Activated CD4-positive, alpha-beta T cell treated with anti-CD3 and anti-CD28 coated beads for 4 hours (primary cell): Measurements from ENCODE around the gene MYO10.
"Not testable (repeated sequence)": the region's sequence is repeated elsewhere in the genome, so short reads cannot be mapped to it uniquely, and the experiment has no call there.

Experiments
- DNase-seq, 2 donors: peaks; one replicate each; pipeline ENCODE4 v3.0.0-alpha.2; 2020

The MYO10 gene

DNA sequence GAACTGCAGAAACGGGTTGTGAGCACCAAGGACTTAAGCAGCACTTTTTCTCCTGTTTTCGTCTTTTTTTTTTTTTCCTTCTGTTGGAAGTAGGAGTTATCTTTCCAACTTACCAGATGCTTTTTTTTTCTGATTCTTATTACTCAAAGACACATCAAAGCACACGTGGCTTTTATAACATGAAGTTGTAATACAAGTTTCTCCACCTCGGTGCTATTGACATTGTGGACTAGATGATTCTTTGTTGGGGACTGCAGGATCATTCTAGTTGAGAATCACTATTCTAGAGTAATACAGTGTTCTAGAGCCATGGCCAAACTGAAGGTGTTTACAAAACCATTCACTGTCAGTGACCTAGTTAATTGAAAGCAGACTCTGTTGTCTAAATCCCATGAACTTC lies 51.5 kb downstream of the MYO10 start:
- no peak for DNase-seq

DNA sequence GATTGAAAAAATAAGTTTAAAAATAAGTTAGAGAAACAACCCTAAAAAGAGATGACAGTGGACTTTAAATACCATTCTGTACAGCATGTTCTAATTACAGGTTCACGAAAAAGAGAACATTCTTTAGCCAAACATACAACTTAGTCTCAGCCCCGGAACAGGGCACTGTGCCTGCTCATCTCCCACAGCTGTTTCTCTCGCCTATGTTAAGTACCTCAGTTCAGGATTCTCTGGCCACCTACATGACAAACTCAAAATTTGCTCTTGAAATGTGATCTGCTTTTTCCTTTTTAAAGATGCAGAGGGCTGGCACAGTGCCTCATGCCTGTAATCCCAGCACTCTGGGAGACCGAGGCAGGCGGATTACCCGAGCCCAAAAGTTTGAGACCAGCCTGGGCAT lies 52.3 kb downstream of the MYO10 start:
- no peak for DNase-seq

GRCh38 chr5:16883176-16883575 lies 52.9 kb downstream of the MYO10 start:
- DNase-seq, result no peak

DNA sequence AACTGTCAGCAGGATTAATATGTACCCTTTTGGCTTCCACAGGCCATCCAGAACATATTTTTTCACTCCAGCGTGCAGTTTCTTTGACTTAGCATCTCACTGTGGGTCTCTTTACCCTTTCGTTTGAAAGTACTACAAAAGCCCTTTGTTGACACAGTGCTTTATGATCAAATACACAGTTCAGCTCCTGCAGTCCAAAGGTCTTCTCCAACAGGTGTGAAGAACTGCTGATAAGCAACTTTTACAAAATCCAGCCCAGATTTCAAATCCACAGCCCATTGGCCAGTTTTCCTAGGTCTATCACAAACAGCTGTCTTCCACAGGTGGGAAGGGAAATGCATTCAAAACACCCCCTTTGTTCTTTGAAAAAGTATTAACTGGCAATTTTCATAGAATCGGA lies 54.8 kb downstream of the MYO10 start:
- DNase-seq, result no peak

DNA sequence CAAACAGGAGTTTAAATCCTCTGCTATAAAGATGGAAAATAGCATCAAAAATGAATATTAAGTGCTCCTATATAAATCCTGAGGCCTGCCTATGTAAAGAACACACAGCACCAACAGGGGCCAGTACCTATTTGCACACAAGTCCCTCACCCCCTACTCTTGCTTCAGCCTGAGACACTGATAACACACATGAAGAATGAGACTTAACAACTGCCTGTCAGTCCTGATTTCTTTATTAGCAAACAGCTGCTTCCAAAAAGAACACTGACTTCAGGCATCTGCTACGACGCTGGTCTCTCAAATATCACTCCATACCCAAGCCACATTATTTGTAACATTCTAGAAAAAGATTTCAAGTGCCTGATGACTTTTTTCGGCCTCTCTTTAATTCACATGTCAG lies 55.5 kb downstream of the MYO10 start:
- no peak for DNase-seq

DNA sequence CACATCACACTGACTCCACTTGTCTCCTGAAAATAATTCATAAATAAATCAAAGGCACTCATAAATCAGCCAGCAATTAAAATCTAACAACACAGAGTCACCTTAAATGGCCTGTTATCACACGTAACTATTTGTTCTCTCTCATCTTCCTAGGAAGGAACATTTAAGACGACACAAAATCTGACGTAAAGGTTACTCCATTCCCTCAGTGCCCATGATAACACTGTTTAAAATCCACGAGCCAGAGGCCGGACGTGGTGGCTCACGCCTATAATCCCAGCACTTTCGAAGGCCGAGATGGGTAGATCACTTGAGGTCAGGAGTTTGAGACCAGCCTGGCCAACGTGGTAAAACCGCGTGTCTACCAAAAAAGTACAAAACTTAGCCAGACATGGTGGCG lies 56.4 kb downstream of the MYO10 start:
- DNase-seq, result no peak

DNA sequence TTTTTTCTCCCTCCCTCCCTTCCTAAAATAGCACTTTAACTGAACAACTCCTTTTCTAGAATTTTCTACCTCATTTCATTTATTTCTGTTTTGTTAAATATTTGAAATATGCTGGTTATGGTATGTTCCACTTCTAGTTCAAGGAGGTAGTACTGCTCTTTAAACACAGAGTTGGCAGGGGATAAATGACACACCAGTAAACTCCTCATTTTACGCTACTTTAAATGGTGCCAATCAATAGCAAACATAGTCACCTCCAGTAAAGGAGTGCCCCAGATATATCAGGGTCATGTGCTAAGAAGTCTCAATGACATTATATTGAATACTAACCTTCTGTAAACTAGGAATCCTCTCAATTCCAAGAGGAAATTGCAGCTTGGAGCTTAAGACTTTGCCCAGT lies 56.9 kb downstream of the MYO10 start:
- no peak for DNase-seq

DNA sequence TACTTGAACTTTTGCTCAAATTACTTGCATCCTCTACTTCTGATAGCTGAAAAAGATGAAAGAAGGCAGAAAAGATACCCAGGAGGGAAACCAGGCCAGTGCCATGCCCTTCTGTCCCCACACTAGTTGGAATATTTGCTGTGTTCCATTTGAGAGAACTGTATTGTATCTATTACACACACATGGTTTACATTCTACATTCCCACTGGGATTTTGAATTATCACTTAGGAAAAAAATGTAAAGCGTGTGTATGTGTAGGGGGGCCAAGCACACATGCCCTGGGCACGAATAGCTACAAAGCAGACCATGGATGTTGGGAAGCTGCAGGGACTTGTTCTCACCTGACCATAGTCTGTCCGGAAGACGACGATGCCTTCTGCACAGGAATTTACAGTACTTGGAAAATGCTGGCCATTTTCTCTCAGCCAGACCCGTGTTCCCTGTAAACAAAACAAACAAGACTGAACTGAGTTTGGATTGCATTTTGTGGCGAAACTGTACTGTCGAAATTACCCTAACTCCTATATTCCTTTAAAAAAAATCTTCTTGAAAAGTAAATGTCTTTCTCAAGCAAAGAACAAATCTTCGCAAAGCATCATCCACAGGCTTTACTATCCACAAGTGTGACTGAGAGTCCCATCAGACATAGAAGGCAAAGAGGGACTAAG lies 58.7 kb downstream of the MYO10 start:
- DNase-seq, result no peak

DNA sequence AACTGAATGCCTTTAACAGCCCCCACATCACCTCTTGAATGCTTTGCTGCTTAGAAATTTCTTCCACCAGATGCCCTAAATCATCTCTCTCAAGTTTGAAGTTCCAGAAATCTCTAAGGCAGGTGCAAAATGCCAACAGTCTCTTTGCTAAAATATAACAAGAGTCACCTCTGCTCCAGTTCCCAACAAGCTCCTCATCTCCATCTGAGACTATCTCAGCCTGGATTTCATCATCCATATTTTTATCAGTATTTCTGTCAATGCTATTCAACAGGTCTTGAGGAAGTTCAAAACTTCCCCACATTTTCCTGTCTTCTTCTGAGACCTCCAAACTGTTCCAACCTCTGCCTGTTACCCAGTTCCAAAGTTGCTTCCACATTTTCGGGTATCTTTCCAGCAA lies 61.7 kb downstream of the MYO10 start:
- not testable (repeated sequence) for DNase-seq

DNA sequence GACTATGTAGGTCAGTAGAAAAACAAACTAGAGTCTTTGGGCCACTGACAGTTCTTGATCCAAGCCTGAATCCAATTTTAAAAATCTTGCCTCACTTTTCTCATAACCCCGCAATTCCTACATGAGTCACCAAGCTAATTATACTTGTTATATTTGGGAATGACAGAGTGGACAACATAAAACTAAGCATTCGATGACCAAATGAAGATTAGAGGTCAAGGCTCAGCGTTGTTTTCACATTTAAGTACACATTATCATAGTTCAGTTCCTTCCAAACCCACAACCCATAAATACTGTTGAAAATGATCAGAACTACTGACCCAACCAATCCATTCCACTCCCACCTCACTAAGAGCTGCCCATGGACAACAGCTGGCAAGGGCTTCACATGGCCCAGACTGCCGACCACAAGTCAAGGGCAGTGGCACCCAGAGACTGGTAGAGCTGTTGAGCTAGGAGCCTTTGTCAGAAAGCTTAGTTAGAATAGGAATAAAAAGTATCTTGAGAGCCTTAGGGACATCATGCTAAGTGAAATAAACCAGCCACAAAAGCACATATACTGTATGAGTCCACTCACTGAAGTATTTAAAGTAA lies 64.2 kb downstream of the MYO10 start:
- DNase-seq, result no peak

DNA sequence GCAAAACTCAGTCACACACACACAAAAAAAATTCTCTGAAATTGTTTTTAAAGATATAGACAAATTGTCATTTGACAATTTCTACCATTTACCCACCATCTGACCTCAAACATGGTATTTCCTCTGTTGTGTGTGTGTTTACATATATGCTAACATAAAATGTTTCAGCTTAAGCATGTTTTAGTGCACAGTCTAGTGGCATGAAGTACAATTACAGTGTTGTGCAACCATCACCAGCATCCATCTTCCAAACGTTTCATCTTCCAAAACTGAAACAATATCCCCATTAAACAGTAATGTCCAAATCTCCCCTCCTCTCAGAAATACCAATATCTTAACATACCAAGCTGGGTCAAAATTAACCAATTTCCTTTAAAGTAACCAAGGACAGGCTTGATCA lies 65.2 kb downstream of the MYO10 start:
- no peak for DNase-seq

DNA sequence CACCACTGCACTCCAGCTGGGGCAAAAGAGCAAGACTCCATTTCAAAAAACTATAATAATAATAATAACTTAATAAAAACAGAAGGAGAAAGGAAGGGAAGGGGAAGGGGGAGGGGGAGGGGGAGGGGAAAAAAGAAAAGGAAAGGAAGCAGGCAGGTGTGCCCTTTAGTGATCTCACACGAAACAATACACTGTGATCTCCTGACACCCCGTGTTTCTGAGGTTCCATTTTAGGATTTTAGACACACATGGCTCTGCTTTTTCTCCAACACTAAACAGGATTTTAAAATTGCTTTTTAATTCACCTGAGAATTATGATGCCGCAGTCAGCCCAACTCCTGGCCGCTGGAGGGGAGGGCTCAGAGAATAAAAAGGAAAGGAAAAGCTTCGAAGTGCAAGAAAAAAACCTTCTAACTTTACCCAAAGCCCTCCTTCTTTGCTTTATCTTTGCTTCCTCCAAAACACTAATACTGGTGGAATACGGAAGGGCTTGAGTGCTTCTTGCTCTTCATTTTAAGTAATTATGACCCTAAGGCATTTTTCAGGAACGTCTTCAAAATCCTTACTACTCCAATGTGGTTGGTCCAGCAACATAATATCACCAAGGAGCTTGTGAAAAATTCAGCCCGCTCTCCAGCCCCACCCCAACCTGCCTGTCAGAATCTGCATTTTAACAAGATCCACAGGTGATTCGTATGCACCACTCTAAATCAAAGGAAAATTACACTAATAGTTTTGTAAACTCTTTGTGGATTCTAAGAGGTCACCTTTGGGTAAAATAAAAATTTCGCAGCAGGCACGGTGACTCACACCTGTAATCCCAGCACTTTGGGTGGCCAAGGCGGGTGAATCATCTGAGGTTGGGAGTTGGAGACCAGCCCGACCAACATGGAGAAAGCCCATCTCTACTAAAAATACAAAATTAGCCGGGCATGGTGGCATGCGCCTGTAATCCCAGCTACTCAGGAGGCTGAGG lies 66.0 kb downstream of the MYO10 start:
- no peak for DNase-seq

- DNase-seq, result no peak
These were observed 68.5 kb downstream of the MYO10 start for GRCh38 chr5:16867577-16867953.

DNA sequence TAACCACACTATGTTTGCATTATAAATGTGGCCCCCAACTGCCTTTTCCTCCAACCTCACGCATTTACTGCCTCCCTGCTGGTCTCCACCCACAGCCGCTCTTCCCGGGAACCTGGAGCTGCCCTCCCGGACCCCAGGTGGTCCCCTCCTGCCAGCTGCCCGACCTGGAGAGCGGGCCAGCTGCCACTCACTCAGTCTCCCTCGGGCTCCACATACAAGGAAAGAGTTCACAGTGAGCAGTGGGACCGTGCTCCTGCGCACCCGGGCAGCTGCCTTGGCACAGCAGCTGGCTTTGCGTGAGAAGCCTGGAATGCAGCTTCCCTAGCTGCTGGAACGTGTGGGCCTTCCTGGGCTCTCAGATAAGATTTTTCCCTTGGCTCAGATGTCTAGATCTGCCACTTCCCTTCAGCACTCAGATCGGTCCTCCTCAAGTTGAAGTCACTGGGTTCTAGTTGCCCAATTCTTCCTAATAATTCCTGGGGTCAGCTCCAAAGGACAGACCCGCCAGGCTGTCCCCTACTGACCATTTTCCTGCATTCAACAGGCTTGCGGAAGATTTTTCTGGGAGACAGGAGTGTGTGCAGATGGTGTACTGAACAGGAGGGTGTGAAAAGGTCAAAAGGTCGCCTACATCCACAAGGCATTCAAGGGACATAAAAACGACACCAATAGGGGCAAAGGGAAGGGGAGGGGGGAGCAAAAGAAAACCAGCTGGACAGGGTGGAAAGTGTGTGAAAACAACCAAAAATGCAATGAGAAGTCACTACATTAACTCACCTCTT lies 69.1 kb downstream of the MYO10 start:
- no peak for DNase-seq

- DNase-seq, result no peak
These were observed 69.8 kb downstream of the MYO10 start for GRCh38 chr5:16866273-16866672.

DNA sequence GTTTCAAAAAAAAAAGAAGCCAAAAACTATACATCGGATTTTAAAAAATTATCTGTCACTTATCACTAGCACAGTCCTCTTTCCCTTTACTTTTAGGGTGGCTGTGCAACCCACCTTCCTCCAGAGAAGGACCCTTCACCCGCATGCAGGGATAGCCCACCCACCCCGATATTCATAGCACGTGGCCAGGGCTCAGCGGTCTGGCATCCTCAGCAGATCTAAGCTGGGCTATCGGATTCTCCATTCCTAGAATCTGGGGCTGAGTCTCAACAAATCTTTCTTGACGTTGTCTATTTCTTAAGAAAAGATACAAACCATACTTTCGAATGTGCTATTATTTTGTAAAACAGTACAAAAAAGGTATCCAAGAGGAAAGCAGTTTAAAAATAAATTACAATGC lies 70.9 kb downstream of the MYO10 start:
- DNase-seq, result no peak

DNA sequence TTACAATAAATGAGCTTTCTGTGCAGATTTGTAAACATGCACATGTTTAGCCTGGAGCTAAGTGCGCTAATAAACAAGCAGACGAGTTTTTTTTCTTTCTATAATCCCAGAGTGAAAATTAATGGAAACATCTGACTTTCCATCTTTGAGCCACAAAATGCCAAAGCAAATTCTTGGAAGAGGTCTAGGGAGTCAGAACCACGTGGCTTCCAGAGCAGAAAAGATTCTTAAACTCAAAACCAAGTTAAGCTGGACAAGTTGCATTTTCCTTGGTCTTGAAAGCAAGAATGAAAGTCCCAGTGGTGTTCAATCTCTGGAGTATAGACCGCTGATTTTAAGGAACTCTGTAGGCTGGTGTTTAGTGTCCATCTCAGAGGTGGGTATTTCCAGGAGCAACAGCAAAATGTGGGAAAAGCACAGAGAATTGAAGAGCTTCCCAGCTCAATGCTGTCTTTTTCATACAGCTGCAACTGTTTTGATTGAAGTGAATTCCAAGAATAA lies 71.4 kb downstream of the MYO10 start:
- no peak for DNase-seq

- DNase-seq, result no peak
These were observed 72.6 kb downstream of the MYO10 start for GRCh38 chr5:16863469-16863946.

- DNase-seq, result no peak
These were observed 73.3 kb downstream of the MYO10 start for GRCh38 chr5:16862777-16863176.

GRCh38 chr5:16859346-16859745 lies 76.7 kb downstream of the MYO10 start:
- DNase-seq, result no peak

DNA sequence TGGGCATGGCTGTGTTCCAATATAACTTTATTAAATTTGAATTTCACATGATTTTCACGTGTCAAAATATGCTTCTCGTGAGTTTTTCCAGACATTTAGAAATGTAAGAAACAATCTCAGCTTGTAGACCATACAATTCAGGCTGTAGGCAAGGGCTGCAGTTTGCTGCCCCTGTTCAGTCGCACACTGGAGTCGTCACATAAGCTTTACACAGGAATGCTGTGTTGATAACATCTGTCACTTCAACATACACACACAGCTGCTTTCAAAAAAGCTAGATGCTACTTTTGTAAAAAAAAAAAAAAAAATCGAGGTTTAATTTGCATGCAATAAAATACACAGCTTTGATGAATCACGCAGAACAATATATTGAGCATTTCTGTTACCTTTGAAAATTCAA lies 77.9 kb downstream of the MYO10 start:
- no peak for DNase-seq

GRCh38 chr5:16857635-16858034 lies 78.5 kb downstream of the MYO10 start:
- DNase-seq, result no peak

GRCh38 chr5:16856531-16856930 lies 79.6 kb downstream of the MYO10 start:
- DNase-seq, result no peak
